Measurements from ENCODE around the gene HTT. TPM values are rescaled to one million over a fixed set of nuclear protein-coding genes. Genes with fewer than 3 reads are reported as not detected.

Gene HTT
- total and polyA plus RNA-seq, 2 of the 13 experiments (the other 11 are each of a cell fraction or from before 2014, with no cell fraction given): 17.5 to 19.5 TPM

DNA sequence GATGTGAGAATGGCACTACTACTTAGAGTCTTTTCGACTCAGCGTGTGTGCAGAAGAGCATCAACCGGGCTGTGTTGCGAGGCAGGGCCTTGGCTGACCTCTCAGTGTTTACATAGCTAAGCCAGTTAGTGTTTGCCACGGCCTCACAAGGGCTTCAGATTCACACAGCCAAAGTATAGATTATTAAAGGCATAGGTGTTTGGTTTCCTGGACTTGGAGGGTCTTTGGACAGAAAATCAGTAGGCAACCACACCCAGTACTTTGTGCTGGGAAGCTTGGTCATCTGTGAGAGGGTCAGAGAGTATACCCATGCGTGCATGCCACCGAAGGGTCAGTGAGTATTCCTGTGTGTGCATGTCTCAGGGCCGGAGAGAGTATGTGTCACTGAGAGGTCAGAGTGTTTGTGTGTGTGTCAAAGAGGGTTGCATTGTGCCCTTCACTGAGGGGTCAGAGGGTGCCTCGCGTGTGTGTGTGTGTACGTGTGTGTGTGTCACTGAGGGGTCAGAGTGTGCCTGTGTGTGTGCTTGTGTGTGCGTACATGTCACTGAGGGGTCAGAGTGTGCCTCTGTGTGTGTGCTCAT lies 104.7 kb downstream of the HTT start (continued):
- TF ChIP-seq, protein P1, sequence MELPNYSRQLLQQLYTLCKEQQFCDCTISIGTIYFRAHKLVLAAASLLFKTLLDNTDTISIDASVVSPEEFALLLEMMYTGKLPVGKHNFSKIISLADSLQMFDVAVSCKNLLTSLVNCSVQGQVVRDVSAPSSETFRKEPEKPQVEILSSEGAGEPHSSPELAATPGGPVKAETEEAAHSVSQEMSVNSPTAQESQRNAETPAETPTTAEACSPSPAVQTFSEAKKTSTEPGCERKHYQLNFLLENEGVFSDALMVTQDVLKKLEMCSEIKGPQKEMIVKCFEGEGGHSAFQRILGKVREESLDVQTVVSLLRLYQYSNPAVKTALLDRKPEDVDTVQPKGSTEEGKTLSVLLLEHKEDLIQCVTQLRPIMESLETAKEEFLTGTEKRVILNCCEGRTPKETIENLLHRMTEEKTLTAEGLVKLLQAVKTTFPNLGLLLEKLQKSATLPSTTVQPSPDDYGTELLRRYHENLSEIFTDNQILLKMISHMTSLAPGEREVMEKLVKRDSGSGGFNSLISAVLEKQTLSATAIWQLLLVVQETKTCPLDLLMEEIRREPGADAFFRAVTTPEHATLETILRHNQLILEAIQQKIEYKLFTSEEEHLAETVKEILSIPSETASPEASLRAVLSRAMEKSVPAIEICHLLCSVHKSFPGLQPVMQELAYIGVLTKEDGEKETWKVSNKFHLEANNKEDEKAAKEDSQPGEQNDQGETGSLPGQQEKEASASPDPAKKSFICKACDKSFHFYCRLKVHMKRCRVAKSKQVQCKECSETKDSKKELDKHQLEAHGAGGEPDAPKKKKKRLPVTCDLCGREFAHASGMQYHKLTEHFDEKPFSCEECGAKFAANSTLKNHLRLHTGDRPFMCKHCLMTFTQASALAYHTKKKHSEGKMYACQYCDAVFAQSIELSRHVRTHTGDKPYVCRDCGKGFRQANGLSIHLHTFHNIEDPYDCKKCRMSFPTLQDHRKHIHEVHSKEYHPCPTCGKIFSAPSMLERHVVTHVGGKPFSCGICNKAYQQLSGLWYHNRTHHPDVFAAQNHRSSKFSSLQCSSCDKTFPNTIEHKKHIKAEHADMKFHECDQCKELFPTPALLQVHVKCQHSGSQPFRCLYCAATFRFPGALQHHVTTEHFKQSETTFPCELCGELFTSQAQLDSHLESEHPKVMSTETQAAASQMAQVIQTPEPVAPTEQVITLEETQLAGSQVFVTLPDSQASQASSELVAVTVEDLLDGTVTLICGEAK (IDR thresholded peaks at IDR 0.05): no peak
- TF ChIP-seq, protein P1 (CRISPR knock-in tag; IDR thresholded peaks at IDR 0.05): no peak
- TF ChIP-seq, protein P2, sequence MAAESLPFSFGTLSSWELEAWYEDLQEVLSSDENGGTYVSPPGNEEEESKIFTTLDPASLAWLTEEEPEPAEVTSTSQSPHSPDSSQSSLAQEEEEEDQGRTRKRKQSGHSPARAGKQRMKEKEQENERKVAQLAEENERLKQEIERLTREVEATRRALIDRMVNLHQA (CRISPR knock-in tag; IDR thresholded peaks at IDR 0.05): no peak
- TF ChIP-seq, protein P3, sequence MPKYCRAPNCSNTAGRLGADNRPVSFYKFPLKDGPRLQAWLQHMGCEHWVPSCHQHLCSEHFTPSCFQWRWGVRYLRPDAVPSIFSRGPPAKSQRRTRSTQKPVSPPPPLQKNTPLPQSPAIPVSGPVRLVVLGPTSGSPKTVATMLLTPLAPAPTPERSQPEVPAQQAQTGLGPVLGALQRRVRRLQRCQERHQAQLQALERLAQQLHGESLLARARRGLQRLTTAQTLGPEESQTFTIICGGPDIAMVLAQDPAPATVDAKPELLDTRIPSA (CRISPR knock-in tag; IDR thresholded peaks at IDR 0.05; ENCODE audit: borderline replicate concordance): no peak
- no peak for TF ChIP-seq ZNF841 (CRISPR knock-in tag; IDR thresholded peaks at IDR 0.05; ENCODE audit: borderline replicate concordance)
- TF ChIP-seq RBM39 (IDR thresholded peaks at IDR 0.05; ENCODE audit: low read depth, low read length, poor library complexity, severe bottlenecking): no peak
- no peak for TF ChIP-seq TCF7 (IDR thresholded peaks at IDR 0.05; ENCODE audit: low read depth)
- TF ChIP-seq ZFP41 (CRISPR knock-in tag; IDR thresholded peaks at IDR 0.05; ENCODE audit: borderline replicate concordance): no peak
- no peak for TF ChIP-seq DMAP1 (CRISPR knock-in tag; IDR thresholded peaks at IDR 0.05)
- TF ChIP-seq, protein P4, sequence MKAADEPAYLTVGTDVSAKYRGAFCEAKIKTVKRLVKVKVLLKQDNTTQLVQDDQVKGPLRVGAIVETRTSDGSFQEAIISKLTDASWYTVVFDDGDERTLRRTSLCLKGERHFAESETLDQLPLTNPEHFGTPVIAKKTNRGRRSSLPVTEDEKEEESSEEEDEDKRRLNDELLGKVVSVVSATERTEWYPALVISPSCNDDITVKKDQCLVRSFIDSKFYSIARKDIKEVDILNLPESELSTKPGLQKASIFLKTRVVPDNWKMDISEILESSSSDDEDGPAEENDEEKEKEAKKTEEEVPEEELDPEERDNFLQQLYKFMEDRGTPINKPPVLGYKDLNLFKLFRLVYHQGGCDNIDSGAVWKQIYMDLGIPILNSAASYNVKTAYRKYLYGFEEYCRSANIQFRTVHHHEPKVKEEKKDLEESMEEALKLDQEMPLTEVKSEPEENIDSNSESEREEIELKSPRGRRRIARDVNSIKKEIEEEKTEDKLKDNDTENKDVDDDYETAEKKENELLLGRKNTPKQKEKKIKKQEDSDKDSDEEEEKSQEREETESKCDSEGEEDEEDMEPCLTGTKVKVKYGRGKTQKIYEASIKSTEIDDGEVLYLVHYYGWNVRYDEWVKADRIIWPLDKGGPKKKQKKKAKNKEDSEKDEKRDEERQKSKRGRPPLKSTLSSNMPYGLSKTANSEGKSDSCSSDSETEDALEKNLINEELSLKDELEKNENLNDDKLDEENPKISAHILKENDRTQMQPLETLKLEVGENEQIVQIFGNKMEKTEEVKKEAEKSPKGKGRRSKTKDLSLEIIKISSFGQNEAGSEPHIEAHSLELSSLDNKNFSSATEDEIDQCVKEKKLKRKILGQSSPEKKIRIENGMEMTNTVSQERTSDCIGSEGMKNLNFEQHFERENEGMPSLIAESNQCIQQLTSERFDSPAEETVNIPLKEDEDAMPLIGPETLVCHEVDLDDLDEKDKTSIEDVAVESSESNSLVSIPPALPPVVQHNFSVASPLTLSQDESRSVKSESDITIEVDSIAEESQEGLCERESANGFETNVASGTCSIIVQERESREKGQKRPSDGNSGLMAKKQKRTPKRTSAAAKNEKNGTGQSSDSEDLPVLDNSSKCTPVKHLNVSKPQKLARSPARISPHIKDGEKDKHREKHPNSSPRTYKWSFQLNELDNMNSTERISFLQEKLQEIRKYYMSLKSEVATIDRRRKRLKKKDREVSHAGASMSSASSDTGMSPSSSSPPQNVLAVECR (CRISPR knock-in tag; IDR thresholded peaks at IDR 0.05; ENCODE audit: borderline replicate concordance): peak; percentile 46
- TF ChIP-seq ZNF543 (CRISPR knock-in tag; IDR thresholded peaks at IDR 0.05): no peak
- no peak for TF ChIP-seq ZNF850 (CRISPR knock-in tag; conservative IDR thresholded peaks at IDR 0.05)
- TF ChIP-seq DNMT1 (CRISPR knock-in tag; IDR thresholded peaks at IDR 0.05): peak; percentile 54; the same call in 1 of the 2 replicates

Data from HepG2 (cell line).